Midbrain (tissue), 1 donor: ENCODE measurements around the gene CCL18.
"Not testable (repeated sequence)": the region's sequence is repeated elsewhere in the genome, so short reads cannot be mapped to it uniquely, and the experiment has no call there.

Experiments
- DNase-seq: peaks from one replicate; lab custom pipeline; 2025; lab: John Stamatoyannopoulos, UW

Gene CCL18

DNA sequence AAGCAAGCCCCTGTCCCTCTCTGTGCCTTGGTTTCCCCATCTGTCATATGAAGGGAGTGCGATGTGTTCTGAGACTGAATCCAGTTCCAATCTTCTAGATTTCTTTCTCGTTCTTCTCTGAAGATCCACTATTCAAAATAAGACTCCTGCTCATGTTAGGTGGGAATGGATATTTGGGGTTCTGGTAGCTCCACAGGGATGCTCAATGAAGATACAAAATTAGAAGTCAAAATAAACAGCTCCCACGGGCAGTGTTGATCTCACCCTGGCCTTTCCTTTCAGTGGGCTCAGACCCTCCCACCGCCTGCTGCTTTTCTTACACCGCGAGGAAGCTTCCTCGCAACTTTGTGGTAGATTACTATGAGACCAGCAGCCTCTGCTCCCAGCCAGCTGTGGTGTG is 40.2 kb downstream of the CCL18 start:
- not testable (repeated sequence) for DNase-seq

DNA sequence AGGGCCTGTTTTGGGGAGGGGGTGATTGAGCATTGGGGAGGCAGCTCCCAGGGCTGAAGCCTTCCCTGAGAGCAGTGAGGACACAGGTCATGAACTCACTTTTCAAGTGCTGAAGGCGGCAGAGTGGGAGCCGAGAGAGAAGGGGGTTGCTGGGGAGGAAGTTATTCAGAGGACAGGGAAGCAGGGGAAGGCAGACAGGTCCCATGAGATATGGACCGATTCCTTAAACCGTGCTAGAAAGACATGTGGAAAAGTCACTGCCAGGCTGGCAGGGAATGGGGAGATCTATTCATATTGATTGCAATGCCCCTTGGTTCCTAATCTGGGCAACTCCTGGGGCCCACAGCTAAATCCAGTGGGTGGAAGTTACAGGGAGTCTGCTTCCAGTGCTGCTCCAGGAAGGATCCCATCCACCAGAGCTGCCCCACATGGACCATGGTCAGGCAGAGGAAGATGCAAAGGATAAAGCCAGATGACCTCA is 40.7 kb downstream of the CCL18 start:
- no peak for DNase-seq

GRCh38 chr17:36105781-36106492 is 41.9 kb downstream of the CCL18 start:
- DNase-seq: no peak

DNA sequence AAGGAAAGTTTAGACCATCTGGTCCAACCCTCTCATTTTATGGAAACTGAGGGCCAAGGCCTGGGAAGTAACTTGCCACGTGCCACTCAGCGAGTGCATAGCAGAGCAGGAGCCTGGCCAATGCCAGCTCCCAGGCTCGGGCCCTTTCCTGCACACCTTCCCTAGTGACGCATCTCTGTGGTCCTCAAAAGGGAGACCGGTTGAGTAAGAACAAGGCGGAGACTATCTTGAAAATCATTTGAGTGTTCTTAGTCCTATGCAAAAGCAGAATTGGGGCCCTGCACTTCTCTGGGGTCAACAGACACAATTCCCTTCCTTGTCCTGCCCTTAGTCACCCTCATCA is 42.4 kb downstream of the CCL18 start:
- no peak for DNase-seq

DNA sequence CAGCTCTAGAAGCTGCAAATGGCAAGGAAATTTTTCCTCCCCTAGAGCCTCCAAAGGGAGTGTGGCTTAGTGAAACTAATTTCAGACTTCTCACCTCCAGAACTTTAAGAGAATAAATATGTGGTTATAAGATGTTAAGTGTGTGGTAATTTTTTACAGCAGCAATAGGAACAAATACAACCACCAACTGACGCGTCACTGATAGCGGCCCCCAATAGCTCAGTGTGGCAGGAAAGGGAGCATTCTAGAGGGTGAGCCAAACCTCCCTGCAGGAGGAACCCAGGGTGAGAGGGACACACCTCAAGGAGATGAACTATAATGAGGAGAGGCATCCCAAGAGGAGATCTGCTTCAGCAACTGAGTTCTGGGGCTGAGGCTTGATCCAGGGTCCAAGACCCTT is 43.6 kb downstream of the CCL18 start:
- DNase-seq: no peak

DNA sequence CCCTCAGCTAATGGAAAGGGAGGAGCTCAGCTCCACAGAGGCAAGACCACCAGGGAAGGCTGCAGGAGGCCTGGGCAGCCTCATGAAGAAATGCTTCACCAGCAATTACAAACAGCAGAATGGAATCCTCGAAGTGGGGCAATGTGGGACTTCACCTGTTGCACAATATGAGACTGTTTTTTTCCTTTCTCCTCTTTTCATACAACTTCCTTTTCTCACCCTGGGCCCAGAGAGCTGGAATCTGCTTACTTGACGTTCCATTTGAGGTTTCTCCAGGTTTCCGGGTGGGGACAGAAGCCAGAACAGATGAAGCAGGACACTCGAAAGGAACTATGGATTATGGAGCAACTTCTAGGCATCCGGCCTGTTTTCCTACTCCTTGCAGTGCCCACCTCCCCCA is 44.2 kb downstream of the CCL18 start:
- not testable (repeated sequence) for DNase-seq

GRCh38 chr17:36111068-36111490 is 47.0 kb downstream of the CCL18 start:
- no peak for DNase-seq

DNA sequence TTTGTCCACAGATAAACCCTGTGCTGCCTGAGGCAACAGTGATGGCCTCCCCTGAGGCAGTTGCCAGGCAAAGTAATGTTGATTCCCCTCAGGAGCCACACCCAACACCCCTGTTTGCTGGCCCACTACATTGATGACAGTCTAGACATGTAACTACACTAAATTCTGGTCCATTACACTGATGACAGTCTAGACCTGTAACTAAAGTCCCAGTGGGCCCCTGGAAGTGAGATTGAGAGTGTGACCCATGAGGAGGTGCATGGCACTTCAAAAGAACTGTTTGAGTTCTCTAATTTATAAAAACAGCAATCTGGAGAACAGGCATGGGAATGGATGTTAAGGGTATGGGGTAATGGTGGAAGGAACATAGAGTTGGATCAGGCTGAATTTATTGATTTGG is 48.5 kb downstream of the CCL18 start:
- DNase-seq: no peak

DNA sequence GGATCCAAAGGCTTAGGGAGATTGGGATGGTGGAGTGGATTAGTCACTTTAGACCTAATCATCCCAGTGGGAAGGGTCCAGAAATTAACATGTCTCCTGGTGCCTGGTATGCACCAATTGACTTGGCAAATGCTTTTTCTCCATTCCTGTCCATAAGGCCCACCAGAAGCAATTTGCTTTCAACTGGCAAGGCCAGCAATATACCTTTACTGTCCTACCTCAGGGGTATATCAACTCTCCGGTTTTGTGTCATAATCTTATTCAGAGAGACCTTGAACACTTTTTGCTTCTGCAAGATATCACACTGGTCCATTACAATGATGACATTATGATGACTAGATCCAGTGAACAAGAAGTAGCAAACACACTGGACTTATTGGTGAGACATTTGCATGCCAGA is 49.1 kb downstream of the CCL18 start:
- DNase-seq: not testable (repeated sequence)

GRCh38 chr17:36114971-36115648 is 51.0 kb downstream of the CCL18 start:
- not testable (repeated sequence) for DNase-seq

DNA sequence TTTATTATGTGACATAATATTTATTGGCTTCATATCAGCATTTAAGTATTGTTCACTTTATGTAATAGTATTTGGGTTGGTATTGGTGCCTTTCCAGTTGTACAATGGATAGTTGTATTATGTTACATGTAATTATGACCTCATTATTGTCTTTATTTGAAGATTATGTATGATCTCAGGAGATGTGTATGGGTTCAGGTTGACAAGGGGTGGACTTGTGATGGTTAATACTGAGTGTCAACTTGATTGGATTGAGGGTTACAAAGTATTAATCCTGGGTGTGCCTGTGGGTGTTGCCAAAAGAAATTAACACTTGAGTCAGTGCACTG is 51.5 kb downstream of the CCL18 start:
- not testable (repeated sequence) for DNase-seq

DNA sequence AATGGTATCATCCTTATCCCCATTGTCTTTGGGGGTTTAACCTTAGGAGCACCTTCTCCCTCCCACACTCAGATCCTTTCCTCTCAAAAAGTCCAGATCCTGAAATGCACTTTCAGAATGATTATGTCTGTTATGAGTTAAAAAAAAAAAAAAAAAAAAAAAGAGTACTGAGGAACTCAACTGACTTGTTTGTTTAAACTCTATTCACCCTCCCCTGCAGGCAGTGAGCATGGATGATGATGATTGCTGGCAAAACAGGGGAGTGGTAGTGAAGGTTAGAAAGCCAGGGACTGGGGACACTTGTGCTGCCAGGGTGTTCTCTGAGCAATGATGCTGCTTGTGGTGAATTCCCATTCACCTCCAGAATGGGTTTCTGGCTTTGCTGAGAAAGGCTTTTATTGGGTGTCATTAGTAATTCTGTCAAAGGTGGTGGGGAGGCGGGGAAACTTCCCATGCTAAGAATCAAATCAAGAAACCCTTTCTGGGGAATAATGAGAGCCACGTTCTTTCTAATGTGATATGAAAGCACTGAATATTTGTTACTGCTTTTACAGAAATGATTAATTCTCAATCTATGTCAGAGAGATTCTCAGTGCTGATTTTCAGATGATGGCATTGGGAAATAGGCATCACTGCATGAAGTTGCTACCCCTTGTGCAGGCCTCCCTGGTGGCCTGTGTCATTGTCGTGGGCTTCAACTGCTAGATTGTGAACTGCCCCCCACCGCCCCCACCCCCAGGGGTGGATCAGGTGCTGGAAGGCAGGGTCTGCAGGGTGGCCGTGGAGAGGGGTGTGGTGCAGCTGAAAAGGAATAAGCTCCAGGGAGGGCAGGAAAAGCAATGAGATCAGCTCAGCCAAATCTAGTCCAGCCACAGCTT is 53.7 kb downstream of the CCL18 start:
- DNase-seq: no peak

- DNase-seq: no peak
Observed at GRCh38 chr17:36118477-36119353, 54.6 kb downstream of the CCL18 start.

- no peak for DNase-seq
Observed at GRCh38 chr17:36120221-36120620, 56.1 kb downstream of the CCL18 start.

DNA sequence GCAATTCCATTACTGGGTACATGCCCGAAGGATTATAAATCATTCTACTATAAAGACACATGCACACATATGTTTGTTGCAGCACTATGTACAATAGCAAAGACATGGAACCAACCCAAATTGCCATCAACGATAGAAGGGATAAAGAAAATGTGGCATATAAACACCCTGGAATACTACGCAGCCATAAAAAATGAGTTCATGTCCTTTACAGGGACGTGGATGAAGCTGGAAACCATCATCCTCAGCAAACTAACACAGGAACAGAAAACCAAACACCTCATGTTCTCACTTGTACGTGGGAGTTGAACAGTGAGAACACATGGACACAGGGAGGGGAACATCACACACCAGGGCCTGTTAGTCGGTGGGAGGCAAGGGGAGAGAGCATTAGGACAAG is 57.0 kb downstream of the CCL18 start:
- not testable (repeated sequence) for DNase-seq
